A673 (cell line): ENCODE measurements around the gene LMAN1. TPM values are rescaled to one million over a fixed set of nuclear protein-coding genes. Genes with fewer than 3 reads are reported as not detected.

Source experiments
- BruUV-seq: library from RNA; stranded (reverse); fragments of 400-500 nt; replicated peaks from 2 replicates; lab custom pipeline; 2021; lab: Mats Ljungman, UMichigan
- CTCF ChIA-PET: fragments of 300-600 bp; sonication (Branson Sonifier 250); formaldehyde crosslinking; loops from one replicate; lab custom pipeline; 2022; ENCODE audit warnings: antibody characterized with exemption; lab: Charles Lee
- POLR2A ChIA-PET: fragments of 300-600 bp; sonication (Branson Sonifier 250); formaldehyde crosslinking; loops from one replicate; lab custom pipeline; 2022; ENCODE audit warnings: antibody characterized with exemption; ENCODE audit not compliant: low non-redundant PET; lab: Charles Lee
- DNase-seq: peaks from one replicate; pipeline ENCODE4 v3.0.0-alpha.2; 2015; ENCODE audit warnings: low spot score
- H3K27ac ChIP-seq: fragments of 200-600 bp; sonication (generic); 2 replicates; pipeline ENCODE4 v1.5.1; 2016; ENCODE audit warnings: mixed run types, low read depth, mild to moderate bottlenecking, mixed read lengths, antibody characterized with exemption, low read length; ENCODE audit not compliant: poor library complexity, severe bottlenecking
- H3K27me3 ChIP-seq: fragments of 200-600 bp; sonication (generic); replicated peaks from 2 replicates; pipeline ENCODE4 v1.6.1; 2017; ENCODE audit warnings: mixed run types, low read depth, mild to moderate bottlenecking, mixed read lengths, antibody characterized with exemption, low read length; ENCODE audit not compliant: insufficient read depth, poor library complexity
- H3K36me3 ChIP-seq: fragments of 200-600 bp; sonication (generic); 2 replicates; pipeline ENCODE4 v1.6.1; 2016; ENCODE audit warnings: mixed run types, mild to moderate bottlenecking, mixed read lengths, antibody characterized with exemption, low read length; ENCODE audit not compliant: insufficient read depth, poor library complexity, severe bottlenecking
- H3K4me1 ChIP-seq: fragments of 200-600 bp; sonication (generic); 2 replicates; pipeline ENCODE4 v1.6.1; 2017; ENCODE audit warnings: mixed run types, mild to moderate bottlenecking, mixed read lengths, antibody characterized with exemption, low read length; ENCODE audit not compliant: insufficient read depth, poor library complexity, severe bottlenecking
- H3K4me3 ChIP-seq: fragments of 200-600 bp; sonication (generic); 2 replicates; pipeline ENCODE4 v1.5.1; 2016; ENCODE audit warnings: low read depth, mixed run types, mild to moderate bottlenecking, mixed read lengths, low read length; ENCODE audit not compliant: poor library complexity, severe bottlenecking
- H3K9me3 ChIP-seq: fragments of 200-600 bp; sonication (generic); 2 replicates; pipeline ENCODE4 v1.6.1; 2016; ENCODE audit warnings: mixed run types, low read depth, mild to moderate bottlenecking, mixed read lengths, antibody characterized with exemption, low read length; ENCODE audit not compliant: poor library complexity, severe bottlenecking
- EZH2 ChIP-seq: fragments of 200-600 bp; sonication (generic); IDR thresholded peaks from 2 replicates; pipeline ENCODE4 v1.6.1; 2017; ENCODE audit warnings: borderline replicate concordance, low read depth, mild to moderate bottlenecking, mixed read lengths, antibody characterized with exemption, low read length; ENCODE audit not compliant: poor library complexity, severe bottlenecking
- intact Hi-C: fragments of 100-400 bp; cut with micrococcal nuclease; formaldehyde crosslinking; loops from one replicate; pipeline ENCODE4 v1.10.0; 2022; ENCODE audit not compliant: unreplicated experiment
- total RNA-seq: library from RNA; stranded (reverse); gene quantifications from 2 replicates; pipeline ENCODE4 v1.2.3, GENCODE V29; 2021
- TF ChIP-seq, protein P1 (sequence below): fragments of 300-800, 200-600 bp; sonication (generic); conservative IDR thresholded peaks from 2 replicates; pipeline ENCODE4 v1.5.1; 2017; ENCODE audit warnings: low read depth, mild to moderate bottlenecking, antibody characterized with exemption, low read length, moderate library complexity, mixed read lengths

Gene LMAN1
- total RNA-seq, 1 experiment from 2014 or later, result 106 TPM

DNA sequence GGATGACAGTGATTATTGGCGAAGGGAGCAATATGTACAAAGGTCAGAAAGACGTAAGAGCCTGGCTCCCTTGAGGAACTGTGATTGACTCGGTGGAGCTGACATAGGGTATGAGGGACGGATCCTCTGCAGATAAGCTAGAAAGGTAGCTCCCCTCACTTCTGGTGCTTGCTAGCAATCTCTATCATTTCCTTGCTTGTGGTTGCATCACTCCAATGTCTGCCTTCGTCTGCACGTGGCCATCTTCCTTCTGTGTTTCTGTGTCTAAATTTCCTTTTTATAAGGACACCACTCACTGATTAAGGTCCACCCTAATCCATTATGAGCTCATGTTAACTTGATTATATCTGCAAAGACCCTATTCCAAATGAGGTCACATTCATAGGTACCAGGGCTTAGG lies 22.9 kb upstream of the LMAN1 start:
- no peak for TF ChIP-seq EZH2
- TF ChIP-seq, protein P1, sequence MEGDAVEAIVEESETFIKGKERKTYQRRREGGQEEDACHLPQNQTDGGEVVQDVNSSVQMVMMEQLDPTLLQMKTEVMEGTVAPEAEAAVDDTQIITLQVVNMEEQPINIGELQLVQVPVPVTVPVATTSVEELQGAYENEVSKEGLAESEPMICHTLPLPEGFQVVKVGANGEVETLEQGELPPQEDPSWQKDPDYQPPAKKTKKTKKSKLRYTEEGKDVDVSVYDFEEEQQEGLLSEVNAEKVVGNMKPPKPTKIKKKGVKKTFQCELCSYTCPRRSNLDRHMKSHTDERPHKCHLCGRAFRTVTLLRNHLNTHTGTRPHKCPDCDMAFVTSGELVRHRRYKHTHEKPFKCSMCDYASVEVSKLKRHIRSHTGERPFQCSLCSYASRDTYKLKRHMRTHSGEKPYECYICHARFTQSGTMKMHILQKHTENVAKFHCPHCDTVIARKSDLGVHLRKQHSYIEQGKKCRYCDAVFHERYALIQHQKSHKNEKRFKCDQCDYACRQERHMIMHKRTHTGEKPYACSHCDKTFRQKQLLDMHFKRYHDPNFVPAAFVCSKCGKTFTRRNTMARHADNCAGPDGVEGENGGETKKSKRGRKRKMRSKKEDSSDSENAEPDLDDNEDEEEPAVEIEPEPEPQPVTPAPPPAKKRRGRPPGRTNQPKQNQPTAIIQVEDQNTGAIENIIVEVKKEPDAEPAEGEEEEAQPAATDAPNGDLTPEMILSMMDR, result no peak
- Histone ChIP-seq H3K4me1 (no peaks in the 10 kb centered on the region), H3K4me3 (no peak overlapping the region), H3K27ac (no peak overlapping the region), H3K27me3 (no peaks in the 10 kb centered on the region), H3K9me3 (no peaks in the 10 kb centered on the region), H3K36me3 (no peaks in the 10 kb centered on the region)
- POLR2A ChIA-PET, result no interaction called here
- CTCF ChIA-PET, result no interaction called here
- no TSS peak for BruUV-seq
- no peak for DNase-seq
- intact Hi-C loops, result no loop called here

- H3K9me3 ChIP-seq, result no peaks in the 10 kb centered on the region
- ChIA-PET CTCF (no interaction called here), POLR2A (no interaction called here)
- H3K27ac ChIP-seq, result no peak overlapping the region
- no peaks in the 10 kb centered on the region for H3K27me3 ChIP-seq
- no peaks in the 10 kb centered on the region for H3K4me1 ChIP-seq
- H3K4me3 ChIP-seq, result no peak overlapping the region
- TF ChIP-seq, protein P1, result no peak
- no peak for TF ChIP-seq EZH2
- H3K36me3 ChIP-seq, result no peaks in the 10 kb centered on the region
- no TSS peak for BruUV-seq
- no peak for DNase-seq
- intact Hi-C loops, result no loop called here
Measured at GRCh38 chr18:59380706-59381105, 21.6 kb upstream of the LMAN1 start.

DNA sequence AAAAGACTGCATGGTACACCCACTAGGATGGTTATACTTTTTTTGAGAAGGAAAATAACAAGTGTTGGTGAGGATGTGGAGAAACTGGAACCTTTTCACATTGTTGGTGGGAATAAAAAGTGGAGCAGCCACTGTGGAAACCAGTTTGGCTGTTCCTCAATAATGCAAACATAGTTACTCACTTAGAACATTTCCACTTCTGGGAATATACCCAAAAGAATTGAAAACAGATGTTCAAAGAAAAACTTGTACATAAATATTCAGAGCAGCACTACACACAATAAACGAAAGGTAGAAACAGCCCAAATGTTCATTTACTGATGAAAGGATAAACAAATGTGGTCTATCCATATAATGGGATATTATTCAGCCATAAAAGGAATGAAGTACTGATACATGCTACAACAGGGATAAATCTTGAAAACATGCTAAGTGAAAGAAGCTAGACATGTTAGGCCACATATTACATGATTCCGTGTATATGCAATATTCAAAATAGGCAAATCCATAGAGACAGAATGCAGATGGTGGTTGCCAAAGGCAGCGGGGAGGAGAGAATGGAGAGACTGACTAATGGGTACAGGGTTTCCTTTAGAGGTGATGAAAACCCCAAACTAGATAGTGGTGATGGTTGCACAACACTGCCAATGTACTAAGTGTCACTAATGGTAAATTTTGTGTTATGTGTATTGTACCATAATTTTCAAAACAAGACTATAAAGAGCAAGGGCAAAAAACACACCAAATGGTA lies 20.9 kb upstream of the LMAN1 start:
- no peak for TF ChIP-seq EZH2
- TF ChIP-seq, protein P1, result no peak
- intact Hi-C loops, result no loop called here
- CTCF ChIA-PET, result no interaction called here
- Histone ChIP-seq H3K9me3 (no peaks in the 10 kb centered on the region), H3K4me1 (no peaks in the 10 kb centered on the region), H3K36me3 (no peaks in the 10 kb centered on the region), H3K4me3 (no peak overlapping the region), H3K27me3 (no peaks in the 10 kb centered on the region), H3K27ac (no peak overlapping the region)
- no TSS peak for BruUV-seq
- POLR2A ChIA-PET, result no interaction called here
- DNase-seq, result no peak
